Peyer's patch (tissue), 4 donors: ENCODE measurements around the gene MARCHF9.

ENCODE experiments used
- POLR2A ChIP-seq, 2 donors: fragments of 450-650 bp; IDR thresholded peaks; one replicate each; pipeline ENCODE4 v1.5.1; 2017; ENCODE audit warnings: antibody characterized with exemption in 2 of 2, mild to moderate bottlenecking in 2 of 2, moderate library complexity in 2 of 2
- TF ChIP-seq, protein P1 (sequence below), 6 experiments: fragments of 450-650 bp in 4 of 6; fragments of 200-600 bp in 2 of 6; sonication (generic) in 1 of 6; IDR thresholded peaks; one replicate each; pipeline ENCODE4 v1.5.1; 2017 to 2019; ENCODE audit warnings: antibody characterized with exemption in 6 of 6, mild to moderate bottlenecking in 3 of 6, moderate library complexity in 1 of 6

DNA sequence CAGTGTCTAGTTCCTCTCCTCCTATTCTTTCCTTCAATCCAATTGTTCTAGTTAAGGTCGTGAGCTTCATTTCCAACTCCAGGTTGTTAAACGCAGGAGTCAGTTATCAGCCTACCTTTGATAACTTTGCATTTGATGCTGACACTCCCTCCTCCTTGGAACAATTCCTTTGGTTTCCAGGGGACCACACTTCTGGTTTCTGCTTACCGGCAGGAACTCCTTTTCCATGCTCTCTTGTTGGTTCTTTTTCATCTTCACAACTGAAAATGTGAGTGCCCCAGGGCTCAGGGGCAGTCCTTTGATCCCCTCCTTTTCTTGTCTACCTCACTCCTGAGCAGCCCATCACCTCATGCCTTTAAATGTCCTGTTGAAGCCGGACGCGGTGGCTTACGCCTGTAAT lies 22.5 kb downstream of the MARCHF9 start:
- TF ChIP-seq POLR2A (IDR thresholded peaks at IDR 0.05) = no peak
- TF ChIP-seq, protein P1, sequence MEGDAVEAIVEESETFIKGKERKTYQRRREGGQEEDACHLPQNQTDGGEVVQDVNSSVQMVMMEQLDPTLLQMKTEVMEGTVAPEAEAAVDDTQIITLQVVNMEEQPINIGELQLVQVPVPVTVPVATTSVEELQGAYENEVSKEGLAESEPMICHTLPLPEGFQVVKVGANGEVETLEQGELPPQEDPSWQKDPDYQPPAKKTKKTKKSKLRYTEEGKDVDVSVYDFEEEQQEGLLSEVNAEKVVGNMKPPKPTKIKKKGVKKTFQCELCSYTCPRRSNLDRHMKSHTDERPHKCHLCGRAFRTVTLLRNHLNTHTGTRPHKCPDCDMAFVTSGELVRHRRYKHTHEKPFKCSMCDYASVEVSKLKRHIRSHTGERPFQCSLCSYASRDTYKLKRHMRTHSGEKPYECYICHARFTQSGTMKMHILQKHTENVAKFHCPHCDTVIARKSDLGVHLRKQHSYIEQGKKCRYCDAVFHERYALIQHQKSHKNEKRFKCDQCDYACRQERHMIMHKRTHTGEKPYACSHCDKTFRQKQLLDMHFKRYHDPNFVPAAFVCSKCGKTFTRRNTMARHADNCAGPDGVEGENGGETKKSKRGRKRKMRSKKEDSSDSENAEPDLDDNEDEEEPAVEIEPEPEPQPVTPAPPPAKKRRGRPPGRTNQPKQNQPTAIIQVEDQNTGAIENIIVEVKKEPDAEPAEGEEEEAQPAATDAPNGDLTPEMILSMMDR (IDR thresholded peaks at IDR 0.05) = no peak
